Pancreas (tissue), 10 donors: Measurements from ENCODE around the gene RPN2. TPM values are rescaled to one million over a fixed set of nuclear protein-coding genes. Genes with fewer than 3 reads are reported as not detected.

Experiments used
- ATAC-seq, 4 donors: fragments of 200-7000 bp; cut with Tn5 transposase; one replicate each; pipeline versions ENCODE4 v1.8.0 to v1.9.1; 2020; ENCODE audit warnings: mild to moderate bottlenecking in 4 of 4, moderate library complexity in 4 of 4
- DNase-seq, 6 donors: peaks; one replicate each; pipeline ENCODE4 v3.0.0-alpha.2; 2020
- FAIRE-seq: peaks from 2 replicates; lab custom pipeline; 2012; peaks lifted over from hg19 to GRCh38; lab: Jason Lieb, UNC
- H3K27ac ChIP-seq, 4 donors: fragments of 200-600 bp; sonication (generic); 1 replicate in 3 of 4; 2 replicates in 1 of 4; pipeline versions ENCODE4 v1.5.0 to v1.8.0; 2020
- H3K27me3 ChIP-seq, 4 donors: fragments of 200-600 bp; one replicate each; pipeline ENCODE4 v1.8.0; 2021
- H3K36me3 ChIP-seq, 3 donors: fragments of 200-600 bp; sonication (generic) in 1 of 3; one replicate each; pipeline versions ENCODE4 v1.5.0 to v1.8.0; 2020 to 2021
- H3K4me1 ChIP-seq, 3 donors: fragments of 200-600 bp; one replicate each; pipeline ENCODE4 v1.8.0; 2021
- H3K4me3 ChIP-seq, 4 donors: fragments of 200-600 bp; sonication (generic) in 2 of 4; one replicate each; pipeline versions ENCODE4 v1.5.0 to v1.8.0; 2020 to 2021
- H3K9me3 ChIP-seq, 4 donors: fragments of 200-600 bp; one replicate each; pipeline ENCODE4 v1.8.0; 2021
- CTCF ChIP-seq, 4 donors: fragments of 200-600 bp; sonication (generic) in 3 of 4; IDR thresholded peaks; one replicate each; pipeline versions ENCODE4 v1.5.0 to v1.8.0; 2021; ENCODE audit warnings: antibody characterized with exemption in 4 of 4
- WGBS, 2 donors: extraction: QIAGEN DNeasy Blood & Tissue Kit; methylation state at CpG; one replicate each; pipeline ENCODE4 v1.1.7; 2013; 5-methylcytosine and 5-hydroxymethylcytosine counted together
- intact Hi-C, 3 donors: fragments of 100-400 bp; cut with DNase I; formaldehyde crosslinking; loops; one replicate each; pipeline versions ENCODE4 v1.11.1 to v1.14.2; 2022
- polyA plus RNA-seq, 2 donors: library from polyadenylated mRNA; stranded (reverse); fragments of 200-250 nt; gene quantifications; one replicate each; pipeline ENCODE4 v1.2.3, GENCODE V29; 2013
- total RNA-seq, 6 donors: library from RNA; stranded (reverse); fragmentation: NEBNext Ultra II Directional in 4 of 6; extraction: Animal tissue kit (Norgen Biotek cat#: 25700) in 4 of 6; gene quantifications; one replicate each; pipeline versions ENCODE4 v1.2.1 to v1.2.4, GENCODE V29; 2021 to 2023
- donor health status: healthy with polysubstance abuse.
- donor health status: DM: no; HTN: no; CAD: no; lungs with moderate emphysema.
- donor health status: DM: no; HTN: no; CAD: no.
- donor health status: control.
- donor health status: control.
- donor health status: Bipolar disorder and iron deficiency.
- donor health status: DM: yes; HTN: yes; CAD: no.
- donor health status: DM: no; HTN: no; CAD: no.
- donor health status: DM: no; HTN: no; CAD: no.
- donor health status: DM: yes; HTN: yes; CAD: no.

The RPN2 gene
- total and polyA plus RNA-seq, 8 donors, result 43.8 to 117 (median 80.9) TPM

GRCh38 chr20:37257988-37258387, 78.9 kb downstream of the RPN2 start:
- WGBS, 2 donors, result 58 to 73% methylated on average over 9 of the region's 9 CpGs
- intact Hi-C loops, result no loop called here
- no peak for DNase-seq
- no peaks in the 10 kb centered on the region for H3K9me3 ChIP-seq
- no peak for FAIRE-seq
- ATAC-seq, result no peak
- H3K27me3 ChIP-seq, result no peaks in the 10 kb centered on the region
- no peak overlapping the region for H3K4me3 ChIP-seq
- H3K36me3 ChIP-seq, result no peaks in the 10 kb centered on the region
- H3K4me1 ChIP-seq, result no peaks in the 10 kb centered on the region
- no peak for TF ChIP-seq CTCF (IDR thresholded peaks at IDR 0.05)
- H3K27ac ChIP-seq, result no peak overlapping the region

DNA sequence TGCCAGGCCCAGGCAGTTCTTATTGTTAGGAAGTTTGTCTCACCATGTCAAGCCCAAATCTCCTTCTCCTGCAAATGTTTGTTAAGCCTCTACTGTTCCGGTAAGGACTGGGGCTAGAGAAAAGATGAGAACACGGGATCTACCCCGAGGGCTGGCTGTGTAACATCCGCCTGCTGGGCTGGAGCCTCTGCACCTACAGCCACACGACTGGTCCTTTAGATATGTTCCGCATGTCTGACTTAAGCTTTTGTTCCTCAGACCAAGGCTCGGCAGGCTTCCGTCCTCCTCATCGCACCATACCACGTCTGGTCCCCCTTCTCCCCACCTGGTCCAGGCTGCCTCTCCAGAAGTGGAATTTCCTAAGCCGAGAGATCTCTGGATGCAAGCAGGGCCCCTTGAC, 79.9 kb downstream of the RPN2 start:
- ATAC-seq, result no peak
- no peaks in the 10 kb centered on the region for H3K27me3 ChIP-seq
- no peak for DNase-seq
- FAIRE-seq, result no peak
- TF ChIP-seq CTCF (IDR thresholded peaks at IDR 0.05), result no peak
- no peaks in the 10 kb centered on the region for H3K36me3 ChIP-seq
- 73 to 79% methylated on average over 11 of the region's 11 CpGs for WGBS, 2 donors
- H3K4me1 ChIP-seq, result no peaks in the 10 kb centered on the region
- intact Hi-C loops, result no loop called here
- H3K9me3 ChIP-seq, result no peaks in the 10 kb centered on the region
- no peak overlapping the region for H3K27ac ChIP-seq
- no peak overlapping the region for H3K4me3 ChIP-seq

DNA sequence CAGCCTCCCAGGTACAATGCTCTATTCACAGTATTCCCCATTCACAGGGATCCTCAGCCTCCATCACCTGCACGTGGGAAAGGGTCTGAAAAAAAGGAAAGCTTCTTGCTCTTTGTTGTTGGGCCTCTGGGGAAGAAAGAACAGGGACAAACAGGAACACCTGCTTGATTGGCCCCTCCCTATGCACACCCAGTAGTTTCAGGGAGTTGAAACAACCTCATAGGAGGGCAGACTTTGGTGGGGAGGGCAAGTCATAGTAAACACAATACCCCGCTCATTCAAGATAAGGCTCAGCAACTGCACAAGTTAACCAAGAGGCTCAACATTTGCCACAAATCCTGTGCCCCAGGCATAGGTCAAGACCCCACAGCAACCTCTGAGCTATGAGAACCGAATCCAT, 80.7 kb downstream of the RPN2 start:
- 51 to 55% methylated on average over 3 of the region's 3 CpGs for WGBS, 2 donors
- no peaks in the 10 kb centered on the region for H3K4me1 ChIP-seq
- H3K27me3 ChIP-seq, result no peaks in the 10 kb centered on the region
- no peak overlapping the region for H3K4me3 ChIP-seq
- DNase-seq, result no peak
- intact Hi-C loops, result loop anchor here in 1 of 3 donors (10.0 kb wide), 1 partner anchor 275 kb away; no protein-coding TSS in a partner anchor
- ATAC-seq, result no peak
- H3K27ac ChIP-seq, result no peak overlapping the region
- H3K9me3 ChIP-seq, result no peaks in the 10 kb centered on the region
- no peak for FAIRE-seq
- TF ChIP-seq CTCF (IDR thresholded peaks at IDR 0.05), result no peak
- H3K36me3 ChIP-seq, result no peaks in the 10 kb centered on the region

DNA sequence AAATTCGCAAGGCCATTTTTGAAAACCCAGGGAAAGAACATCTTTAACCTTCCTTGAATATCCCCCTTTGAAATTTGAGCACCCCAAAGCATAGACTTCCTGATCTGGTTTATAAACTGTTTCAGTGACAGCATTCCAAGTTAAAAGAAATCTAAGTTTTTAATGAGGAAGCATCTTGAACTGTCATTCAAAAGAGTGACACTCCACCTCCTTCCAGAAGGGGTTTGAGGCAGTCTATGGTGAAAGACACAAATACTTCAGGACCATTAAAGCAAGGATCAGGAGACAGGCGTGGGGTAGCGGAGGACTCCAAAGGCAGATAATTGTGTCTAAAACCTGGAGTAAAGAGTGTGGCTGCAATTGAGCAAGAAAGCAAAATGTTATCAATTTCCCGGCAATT, 81.8 kb downstream of the RPN2 start:
- no peak for TF ChIP-seq CTCF (IDR thresholded peaks at IDR 0.05)
- Histone ChIP-seq H3K4me1 (no peaks in the 10 kb centered on the region), H3K9me3 (no peaks in the 10 kb centered on the region), H3K4me3 (no peak overlapping the region), H3K27me3 (no peaks in the 10 kb centered on the region), H3K36me3 (no peaks in the 10 kb centered on the region), H3K27ac (no peak overlapping the region)
- FAIRE-seq, result no peak
- WGBS, 2 donors, result 52 to 68% methylated on average over 4 of the region's 4 CpGs
- no peak for ATAC-seq
- intact Hi-C loops, result loop anchor here in 1 of 3 donors (10.0 kb wide), 1 partner anchor 274 kb away; no protein-coding TSS in a partner anchor
- no peak for DNase-seq

DNA sequence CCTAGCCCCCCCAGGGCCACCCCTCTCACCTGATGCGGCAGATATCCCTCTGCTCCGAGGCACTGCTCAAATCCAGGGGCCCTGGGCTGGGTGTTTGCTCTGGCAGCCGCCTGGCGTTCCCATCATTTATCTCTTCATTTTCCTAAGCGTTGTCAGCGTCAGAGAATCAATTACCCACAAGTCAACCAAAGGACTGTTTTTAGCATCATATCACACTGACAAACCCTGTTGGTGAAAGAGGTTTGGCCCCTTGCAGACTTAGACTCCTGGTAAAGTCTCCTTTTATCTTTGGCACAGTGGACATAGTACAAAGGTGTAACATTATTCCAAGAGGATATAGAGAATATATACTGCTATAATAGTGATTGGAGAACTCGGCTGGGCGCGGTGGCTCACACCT, 82.6 kb downstream of the RPN2 start, which contains the start of gene GHRH:
Gene GHRH, minus strand, starts transcription at position 101 of the 400 bp plus-strand sequence. CDS start 4,925 bp downstream, outside the sequence.
- TF ChIP-seq CTCF (IDR thresholded peaks at IDR 0.05), result no peak
- no peak for FAIRE-seq
- no peaks in the 10 kb centered on the region for H3K27me3 ChIP-seq
- WGBS, 2 donors, result 42% methylated on average over 9 of the region's 9 CpGs
- H3K4me3 ChIP-seq, result no peak within 1 kb of the TSS
- ATAC-seq, result no peak
- no peak for DNase-seq
- H3K4me1 ChIP-seq, result no peaks in the 10 kb centered on the region
- H3K27ac ChIP-seq, result no peak within 1 kb of the TSS
- intact Hi-C loops, result loop anchor here in 1 of 3 donors (10.0 kb wide), 1 partner anchor 273 kb away; no protein-coding TSS in a partner anchor
- no peaks in the 10 kb centered on the region for H3K9me3 ChIP-seq
- no peaks in the 10 kb centered on the region for H3K36me3 ChIP-seq
